ENCODE measurements around the gene INPP5D. TPM values are rescaled to one million over a fixed set of nuclear protein-coding genes. Genes with fewer than 3 reads are reported as not detected.

Gene INPP5D
- 8.0 TPM for total RNA-seq

DNA sequence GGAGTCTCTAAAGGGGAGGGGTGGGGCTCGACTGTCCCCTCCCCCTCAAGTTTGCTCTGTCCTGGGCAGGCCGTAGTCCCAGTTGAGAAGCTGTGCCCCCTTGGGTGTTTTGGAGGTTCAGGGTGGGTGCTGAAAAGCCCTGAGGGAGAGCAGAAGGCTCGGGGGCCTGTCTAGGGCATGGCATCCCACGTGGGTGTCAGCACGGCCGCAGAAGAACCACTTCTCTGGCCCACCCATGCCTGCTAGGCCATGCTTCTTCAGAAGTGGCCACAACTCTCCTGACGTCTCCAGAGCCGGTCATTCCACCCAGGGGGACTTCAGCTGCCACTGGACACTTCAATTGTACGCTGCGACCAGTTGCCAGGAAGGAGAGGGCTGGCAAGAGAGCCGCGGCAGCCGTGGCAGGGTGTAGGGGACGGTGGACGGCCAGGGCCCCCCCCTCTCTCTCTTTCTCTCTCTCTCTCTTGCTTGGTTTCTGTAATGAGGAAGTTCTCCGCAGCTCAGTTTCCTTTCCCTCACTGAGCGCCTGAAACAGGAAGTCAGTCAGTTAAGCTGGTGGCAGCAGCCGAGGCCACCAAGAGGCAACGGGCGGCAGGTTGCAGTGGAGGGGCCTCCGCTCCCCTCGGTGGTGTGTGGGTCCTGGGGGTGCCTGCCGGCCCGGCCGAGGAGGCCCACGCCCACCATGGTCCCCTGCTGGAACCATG lies at the start of gene INPP5D:
Gene INPP5D, plus strand, starts transcription at position 546 of the 704 bp plus-strand sequence. Its CDS starts 137 bp downstream, at position 683.

DNA sequence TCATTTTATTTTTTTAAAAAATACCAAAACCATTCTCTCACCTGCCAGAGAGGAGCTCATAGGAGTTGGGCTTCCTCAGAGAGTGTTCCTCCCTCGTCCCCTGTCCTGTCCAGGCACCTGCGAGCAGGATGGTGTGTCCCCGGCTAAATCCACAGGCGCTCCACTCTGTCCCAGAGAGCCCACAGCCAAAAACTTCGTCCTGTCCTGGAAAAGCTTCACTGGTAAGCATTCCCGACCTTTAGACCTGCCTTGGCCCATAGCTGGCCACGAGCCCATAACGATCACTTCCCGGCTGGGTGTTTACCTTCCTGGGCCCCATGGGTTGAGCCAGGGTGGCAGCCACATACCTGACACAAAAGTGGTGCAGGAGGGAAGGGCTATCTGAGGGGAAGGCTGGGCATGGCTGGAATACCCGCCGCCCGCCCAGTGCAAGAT lies 47.1 kb upstream of the INPP5D start, which contains the start of gene NGEF:
Gene NGEF, minus strand, starts transcription at position 230 of the 435 bp plus-strand sequence. CDS start 38,366 bp downstream, outside the sequence.

GRCh38 chr2:233032551-233033320 lies 27.4 kb upstream of the INPP5D start, which contains the start of gene NEU2:
NEU2 (plus strand) TSS chr2:233032672; CDS start chr2:233032672, 0 bp downstream.

GRCh38 chr2:233251306-233252116 lies 191.4 kb downstream of the INPP5D start, which contains the start of gene ATG16L1:
ATG16L1 (plus strand) TSS chr2:233251673; CDS start chr2:233251828, 155 bp downstream.

Other genes starting within 250 kb of the INPP5D start
- gene SNORC, start 190.1 kb upstream of the INPP5D start, total RNA-seq, result 0.55 TPM
- 10.0 TPM for gene NGEF, start 47.1 kb upstream of the INPP5D start, total RNA-seq
- not detected for gene NEU2, start 27.7 kb upstream of the INPP5D start, total RNA-seq
- gene ATG16L1, start 191.3 kb downstream of the INPP5D start, total RNA-seq, result 49.8 TPM
- 16.7 TPM for gene SAG, start 247.5 kb downstream of the INPP5D start, total RNA-seq